H9 (cell line): ENCODE data around the gene KIF19. TPM values are rescaled to one million over a fixed set of nuclear protein-coding genes. Genes with fewer than 3 reads are reported as not detected.
A peak's percentile ranks its signal among the peaks of the same experiment; 100 is the strongest.

ENCODE experiments used
- DNase-seq: peaks from one replicate; pipeline ENCODE4 v3.0.0-alpha.2; 2017
- H2AFZ ChIP-seq: one replicate; pipeline ENCODE4 v1.6.1; 2013; ENCODE audit warnings: mild to moderate bottlenecking, low read length, control low read depth, moderate library complexity
- H2AK5ac ChIP-seq: 2 replicates; pipeline ENCODE4 v1.6.1; 2013; ENCODE audit warnings: low read length, control low read depth, mixed read lengths; ENCODE audit not compliant: insufficient read length
- H2BK120ac ChIP-seq: one replicate; pipeline ENCODE4 v1.6.1; 2013; ENCODE audit warnings: low read depth, mild to moderate bottlenecking, low read length, control low read depth, inconsistent platforms; ENCODE audit not compliant: poor library complexity, severe bottlenecking
- H2BK12ac ChIP-seq: 2 replicates; pipeline ENCODE4 v1.6.1; 2013; ENCODE audit warnings: low read length, control low read depth, mixed read lengths, low read depth; ENCODE audit not compliant: insufficient read length
- H2BK15ac ChIP-seq: 2 replicates; pipeline ENCODE4 v1.6.1; 2013; ENCODE audit warnings: low read depth, low read length, control low read depth
- H2BK20ac ChIP-seq: one replicate; pipeline ENCODE4 v1.6.1; 2013; ENCODE audit warnings: low read depth, mild to moderate bottlenecking, low read length, control low read depth, inconsistent platforms; ENCODE audit not compliant: poor library complexity, severe bottlenecking
- H2BK5ac ChIP-seq: 2 replicates; pipeline ENCODE4 v1.6.1; 2013; ENCODE audit warnings: low read length, control low read depth, mixed read lengths; ENCODE audit not compliant: insufficient read length
- H3K14ac ChIP-seq: 2 replicates; pipeline ENCODE4 v1.6.1; 2013; ENCODE audit warnings: low read length, control low read depth; ENCODE audit not compliant: insufficient read depth
- H3K18ac ChIP-seq: 2 replicates; pipeline ENCODE4 v1.6.1; 2013; ENCODE audit warnings: low read depth, mild to moderate bottlenecking, mixed read lengths, low read length, control low read depth; ENCODE audit not compliant: insufficient read length
- H3K23ac ChIP-seq: 2 replicates; pipeline ENCODE4 v1.6.1; 2013; ENCODE audit warnings: low read length, control low read depth, mixed read lengths, low read depth; ENCODE audit not compliant: insufficient read length
- H3K23me2 ChIP-seq: 2 replicates; pipeline ENCODE4 v1.6.1; 2013; ENCODE audit warnings: low read depth, mild to moderate bottlenecking, mixed read lengths, low read length, control low read depth; ENCODE audit not compliant: insufficient read length, poor library complexity, severe bottlenecking
- H3K27ac ChIP-seq: 2 replicates; pipeline ENCODE4 v1.5.1; 2013; ENCODE audit warnings: low read length, control low read depth, mixed read lengths, low read depth; ENCODE audit not compliant: insufficient read length
- H3K27me3 ChIP-seq: 2 replicates; pipeline ENCODE4 v1.6.1; 2013; ENCODE audit warnings: low read length, control low read depth, inconsistent platforms; ENCODE audit not compliant: insufficient read depth
- H3K4ac ChIP-seq: 2 replicates; pipeline ENCODE4 v1.6.1; 2013; ENCODE audit warnings: low read depth, mild to moderate bottlenecking, control low read depth, inconsistent platforms, low read length, moderate library complexity
- H3K4me1 ChIP-seq: 2 replicates; pipeline ENCODE4 v1.6.1; 2013; ENCODE audit warnings: low read length, control low read depth, inconsistent platforms; ENCODE audit not compliant: insufficient read depth
- H3K4me2 ChIP-seq: 2 replicates; pipeline ENCODE4 v1.6.1; 2013; ENCODE audit warnings: low read length, control low read depth, mixed read lengths; ENCODE audit not compliant: insufficient read length, insufficient read depth
- H3K56ac ChIP-seq: 2 replicates; pipeline ENCODE4 v1.6.1; 2013; ENCODE audit warnings: low read depth, mild to moderate bottlenecking, mixed read lengths, low read length, control low read depth; ENCODE audit not compliant: insufficient read length
- H3K79me1 ChIP-seq: 2 replicates; pipeline ENCODE4 v1.6.1; 2013; ENCODE audit warnings: low read depth, mild to moderate bottlenecking, moderate library complexity, low read length, control low read depth, inconsistent platforms; ENCODE audit not compliant: insufficient read depth, poor library complexity, severe bottlenecking
- H3K79me2 ChIP-seq: 2 replicates; pipeline ENCODE4 v1.6.1; 2013; ENCODE audit warnings: low read length, control low read depth, inconsistent platforms; ENCODE audit not compliant: insufficient read depth
- H3K9ac ChIP-seq: 2 replicates; pipeline ENCODE4 v1.6.1; 2013; ENCODE audit warnings: low read length, control low read depth, mixed read lengths; ENCODE audit not compliant: insufficient read length; ENCODE audit errors: extremely low read depth
- H3K9me3 ChIP-seq: one replicate; pipeline ENCODE4 v1.6.1; 2013; ENCODE audit warnings: low read depth, low read length, inconsistent platforms; ENCODE audit not compliant: control insufficient read depth
- H3T11ph ChIP-seq: one replicate; pipeline ENCODE4 v1.6.1; 2013; ENCODE audit warnings: mild to moderate bottlenecking, low read length, control low read depth, inconsistent platforms
- H4K20me1 ChIP-seq: one replicate; pipeline ENCODE4 v1.6.1; 2013; ENCODE audit not compliant: control insufficient read depth, insufficient read length, insufficient read depth
- H4K5ac ChIP-seq: 2 replicates; pipeline ENCODE4 v1.6.1; 2013; ENCODE audit warnings: low read depth, mild to moderate bottlenecking, mixed read lengths, low read length, control low read depth; ENCODE audit not compliant: insufficient read length
- H4K8ac ChIP-seq: replicated peaks from 2 replicates; pipeline ENCODE4 v1.6.1; 2013; ENCODE audit warnings: low read length, control low read depth, mixed read lengths, low read depth; ENCODE audit not compliant: insufficient read length
- H4K91ac ChIP-seq: 2 replicates; pipeline ENCODE4 v1.6.1; 2013; ENCODE audit warnings: low read depth, mild to moderate bottlenecking, moderate library complexity, mixed read lengths, low read length, control low read depth; ENCODE audit not compliant: insufficient read length
- H3K27ac Mint-ChIP-seq, 3 experiments: 2 replicates in 2 of 3; 3 replicates in 1 of 3; pipeline ENCODE4 v1.8.0; 2020 to 2021; ENCODE audit warnings: mixed read lengths in 3 of 3, mild to moderate bottlenecking in 1 of 3, moderate library complexity in 1 of 3
- H3K27me3 Mint-ChIP-seq: 2 replicates; pipeline ENCODE4 v1.8.0; 2021; ENCODE audit warnings: low read depth, mild to moderate bottlenecking, moderate library complexity, mixed read lengths
- H3K36me3 Mint-ChIP-seq, 3 experiments: 2 replicates in 2 of 3; 3 replicates in 1 of 3; pipeline ENCODE4 v1.8.0; 2020 to 2021; ENCODE audit warnings: low read depth in 3 of 3, mixed read lengths in 3 of 3; ENCODE audit not compliant: insufficient read depth in 1 of 3
- H3K4me1 Mint-ChIP-seq, 2 experiments: 2 replicates each; pipeline ENCODE4 v1.8.0; 2020; ENCODE audit warnings: mixed read lengths in 2 of 2
- H3K4me3 Mint-ChIP-seq, 2 experiments: 2 replicates in 1 of 2; 3 replicates in 1 of 2; pipeline ENCODE4 v1.8.0; 2020 to 2021; ENCODE audit warnings: mild to moderate bottlenecking in 2 of 2, mixed read lengths in 2 of 2, moderate library complexity in 1 of 2
- H3K9me3 Mint-ChIP-seq, 2 experiments: 2 replicates in 1 of 2; 3 replicates in 1 of 2; pipeline ENCODE4 v1.8.0; 2020; ENCODE audit warnings: mild to moderate bottlenecking in 2 of 2, mixed read lengths in 2 of 2, moderate library complexity in 1 of 2
- WGBS: extraction: QIAGEN DNeasy Blood & Tissue Kit; methylation state at CpG from one replicate; pipeline ENCODE4 v1.1.7; 2013; ENCODE audit warnings: missing lambda C conversion rate, low lambda C conversion rate, mixed read lengths; ENCODE audit not compliant: insufficient read length; ENCODE audit errors: extremely low coverage; 5-methylcytosine and 5-hydroxymethylcytosine counted together
- total RNA-seq: library from RNA; stranded (reverse); gene quantifications from 2 replicates; pipeline ENCODE4 v1.2.1, GENCODE V29; 2021
- TF ChIP-seq, protein P1 (sequence below): fragments of 200-600 bp; sonication (generic); conservative IDR thresholded peaks from 3 replicates; pipeline ENCODE4 v1.8.0; 2021; ENCODE audit warnings: antibody characterized with exemption, mild to moderate bottlenecking

Gene KIF19
- total RNA-seq, 1 experiment from 2014 or later: 0.13 TPM

DNA sequence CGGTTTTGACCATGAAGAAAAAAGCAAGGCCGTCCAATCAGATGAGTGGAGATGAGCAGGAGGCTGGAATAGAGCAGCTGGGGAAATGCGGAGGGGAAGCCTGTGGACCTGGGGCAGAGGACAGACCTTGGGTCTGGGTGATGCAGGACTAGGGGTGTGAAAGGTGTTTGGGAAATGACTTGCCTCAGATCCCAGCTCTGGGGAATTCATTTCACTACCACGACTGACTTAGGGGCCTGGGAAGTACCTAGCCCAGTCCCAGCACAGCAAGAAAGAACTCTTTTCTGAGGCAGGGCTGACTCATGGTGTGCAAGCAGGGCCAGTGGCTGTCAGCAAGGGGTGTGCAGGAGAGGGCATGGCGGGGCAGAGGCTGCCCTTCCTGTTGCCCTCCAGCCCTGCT lies 37.2 kb upstream of the KIF19 start:
- Histone ChIP-seq H3K27me3 (no peaks in the 10 kb centered on the region), H3K23ac (no peak overlapping the region), H4K91ac (no peak overlapping the region), H3K79me2 (no peaks in the 10 kb centered on the region), H2BK12ac (no peak overlapping the region), H2BK20ac (no peak overlapping the region), H3K4ac (no peak overlapping the region), H3K18ac (no peak overlapping the region), H3K56ac (no peak overlapping the region), H3K79me1 (no peaks in the 10 kb centered on the region), H2AFZ (no peak overlapping the region), H3K27ac (no peak overlapping the region), H3K9ac (no peak overlapping the region), H2BK15ac (no peak overlapping the region), H3K9me3 (no peaks in the 10 kb centered on the region), H3K4me2 (no peak overlapping the region), H4K8ac (no peak overlapping the region), H2BK120ac (no peak overlapping the region), H3K4me1 (no peaks in the 10 kb centered on the region), H4K20me1 (no peaks in the 10 kb centered on the region), H4K5ac (no peak overlapping the region), H3K23me2 (peaks cover 6% of the 10 kb centered on the region), H2AK5ac (no peak overlapping the region), H2BK5ac (no peak overlapping the region), H3T11ph (no peak overlapping the region), H3K14ac (no peak overlapping the region)
- DNase-seq: no peak
- Mint-ChIP-seq H3K4me3 (no peak overlapping the region), H3K4me1 (peaks cover 6 to 7% of the 10 kb centered on the region in 2 experiments; a peak in 3 of 4 replicates), H3K36me3 (no peaks in the 10 kb centered on the region), H3K27ac (peak overlapping the region in 1 of 3 experiments; percentile 15; a peak in 1 of 7 replicates), H3K9me3 (no peaks in the 10 kb centered on the region), H3K27me3 (peaks cover 10% of the 10 kb centered on the region)
- TF ChIP-seq, protein P1, sequence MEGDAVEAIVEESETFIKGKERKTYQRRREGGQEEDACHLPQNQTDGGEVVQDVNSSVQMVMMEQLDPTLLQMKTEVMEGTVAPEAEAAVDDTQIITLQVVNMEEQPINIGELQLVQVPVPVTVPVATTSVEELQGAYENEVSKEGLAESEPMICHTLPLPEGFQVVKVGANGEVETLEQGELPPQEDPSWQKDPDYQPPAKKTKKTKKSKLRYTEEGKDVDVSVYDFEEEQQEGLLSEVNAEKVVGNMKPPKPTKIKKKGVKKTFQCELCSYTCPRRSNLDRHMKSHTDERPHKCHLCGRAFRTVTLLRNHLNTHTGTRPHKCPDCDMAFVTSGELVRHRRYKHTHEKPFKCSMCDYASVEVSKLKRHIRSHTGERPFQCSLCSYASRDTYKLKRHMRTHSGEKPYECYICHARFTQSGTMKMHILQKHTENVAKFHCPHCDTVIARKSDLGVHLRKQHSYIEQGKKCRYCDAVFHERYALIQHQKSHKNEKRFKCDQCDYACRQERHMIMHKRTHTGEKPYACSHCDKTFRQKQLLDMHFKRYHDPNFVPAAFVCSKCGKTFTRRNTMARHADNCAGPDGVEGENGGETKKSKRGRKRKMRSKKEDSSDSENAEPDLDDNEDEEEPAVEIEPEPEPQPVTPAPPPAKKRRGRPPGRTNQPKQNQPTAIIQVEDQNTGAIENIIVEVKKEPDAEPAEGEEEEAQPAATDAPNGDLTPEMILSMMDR: no peak
- WGBS: no CpG with 5 or more reads among the region's 5 CpGs
